Epithelial cell of esophagus (primary cell): Measurements from ENCODE around the gene PLXNA2.

Experiments used
- DNase-seq: peaks from one replicate; pipeline ENCODE4 v3.0.0; 2010; ENCODE audit warnings: low read depth
- H3K4me3 ChIP-seq: 2 replicates; pipeline ENCODE4 v1.5.1; 2011; ENCODE audit warnings: mild to moderate bottlenecking, low read length, control low read depth
- TF ChIP-seq, protein P1 (sequence below): IDR thresholded peaks from 2 replicates; pipeline ENCODE4 v1.5.1; 2011; ENCODE audit warnings: low read depth, mild to moderate bottlenecking, low read length, control low read depth, inconsistent platforms; ENCODE audit not compliant: insufficient read depth; ENCODE audit errors: missing control alignments

Gene PLXNA2

DNA sequence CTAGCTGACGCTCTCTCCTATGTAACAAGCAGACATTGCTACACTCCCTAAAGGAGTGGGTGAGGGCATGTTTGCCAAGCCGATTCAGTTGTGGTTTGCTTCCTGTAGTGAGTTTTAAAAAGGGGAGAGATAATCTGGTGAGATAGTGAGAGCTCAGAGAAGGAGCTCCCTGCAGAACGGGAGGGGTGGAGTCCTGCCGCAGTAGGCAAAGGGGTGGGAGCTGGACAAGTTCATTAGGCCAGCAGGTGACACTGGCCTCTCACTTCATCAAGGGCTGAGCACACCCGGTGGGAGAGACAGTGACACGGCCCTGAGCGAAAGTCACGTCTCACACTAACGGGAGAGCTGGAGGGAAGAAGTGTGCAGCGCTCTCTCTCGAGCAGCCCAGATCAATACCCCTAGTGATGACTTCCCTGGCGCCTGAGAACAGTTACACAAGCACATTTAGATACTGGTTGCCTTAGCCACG, 189.2 kb downstream of the PLXNA2 start:
- DNase-seq = no peak
- no peak overlapping the region for H3K4me3 ChIP-seq
- TF ChIP-seq, protein P1, sequence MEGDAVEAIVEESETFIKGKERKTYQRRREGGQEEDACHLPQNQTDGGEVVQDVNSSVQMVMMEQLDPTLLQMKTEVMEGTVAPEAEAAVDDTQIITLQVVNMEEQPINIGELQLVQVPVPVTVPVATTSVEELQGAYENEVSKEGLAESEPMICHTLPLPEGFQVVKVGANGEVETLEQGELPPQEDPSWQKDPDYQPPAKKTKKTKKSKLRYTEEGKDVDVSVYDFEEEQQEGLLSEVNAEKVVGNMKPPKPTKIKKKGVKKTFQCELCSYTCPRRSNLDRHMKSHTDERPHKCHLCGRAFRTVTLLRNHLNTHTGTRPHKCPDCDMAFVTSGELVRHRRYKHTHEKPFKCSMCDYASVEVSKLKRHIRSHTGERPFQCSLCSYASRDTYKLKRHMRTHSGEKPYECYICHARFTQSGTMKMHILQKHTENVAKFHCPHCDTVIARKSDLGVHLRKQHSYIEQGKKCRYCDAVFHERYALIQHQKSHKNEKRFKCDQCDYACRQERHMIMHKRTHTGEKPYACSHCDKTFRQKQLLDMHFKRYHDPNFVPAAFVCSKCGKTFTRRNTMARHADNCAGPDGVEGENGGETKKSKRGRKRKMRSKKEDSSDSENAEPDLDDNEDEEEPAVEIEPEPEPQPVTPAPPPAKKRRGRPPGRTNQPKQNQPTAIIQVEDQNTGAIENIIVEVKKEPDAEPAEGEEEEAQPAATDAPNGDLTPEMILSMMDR = no peak

DNA sequence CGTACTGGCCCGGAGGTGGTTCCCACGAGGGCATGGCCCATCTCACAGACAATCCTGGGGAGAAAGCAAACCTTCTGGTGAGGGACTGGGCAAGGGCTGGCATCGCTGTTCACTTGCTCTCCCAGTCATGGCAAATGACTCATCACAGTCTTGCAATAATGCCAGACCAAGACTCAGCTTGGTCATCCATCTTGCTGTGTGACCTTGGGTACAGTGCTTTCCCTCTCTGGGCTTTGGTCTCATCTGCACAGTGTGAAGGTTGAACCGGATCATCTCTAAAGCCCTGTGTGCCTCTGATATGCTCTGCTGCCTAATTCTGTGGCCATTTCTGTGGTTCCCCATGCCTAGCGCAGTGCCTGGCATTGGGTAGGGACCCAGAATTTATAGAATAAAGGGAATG, 189.7 kb downstream of the PLXNA2 start:
- peak; percentile 47 for DNase-seq
- TF ChIP-seq, protein P1 = no peak
- H3K4me3 ChIP-seq = no peak overlapping the region

DNA sequence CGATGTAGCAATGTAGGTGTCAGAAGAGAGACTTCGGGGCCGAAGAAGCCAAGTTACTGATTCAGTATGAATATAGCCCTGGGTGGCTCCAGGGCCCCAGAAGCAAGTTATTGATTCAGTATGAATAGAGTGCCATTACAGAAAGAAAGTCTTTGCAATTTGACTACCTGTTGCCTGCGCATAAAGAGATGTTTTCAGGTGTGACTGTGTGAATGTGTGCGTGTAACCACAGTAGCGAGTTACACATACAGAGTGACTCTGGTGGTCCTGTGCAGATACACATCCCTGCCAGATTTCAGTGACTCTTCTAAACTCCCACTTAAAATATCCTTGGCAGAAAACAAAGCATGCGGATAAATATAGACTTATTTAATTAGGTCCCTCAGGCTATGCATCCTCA, 190.5 kb downstream of the PLXNA2 start:
- no peak for DNase-seq
- TF ChIP-seq, protein P1 = no peak
- H3K4me3 ChIP-seq = no peak overlapping the region

DNA sequence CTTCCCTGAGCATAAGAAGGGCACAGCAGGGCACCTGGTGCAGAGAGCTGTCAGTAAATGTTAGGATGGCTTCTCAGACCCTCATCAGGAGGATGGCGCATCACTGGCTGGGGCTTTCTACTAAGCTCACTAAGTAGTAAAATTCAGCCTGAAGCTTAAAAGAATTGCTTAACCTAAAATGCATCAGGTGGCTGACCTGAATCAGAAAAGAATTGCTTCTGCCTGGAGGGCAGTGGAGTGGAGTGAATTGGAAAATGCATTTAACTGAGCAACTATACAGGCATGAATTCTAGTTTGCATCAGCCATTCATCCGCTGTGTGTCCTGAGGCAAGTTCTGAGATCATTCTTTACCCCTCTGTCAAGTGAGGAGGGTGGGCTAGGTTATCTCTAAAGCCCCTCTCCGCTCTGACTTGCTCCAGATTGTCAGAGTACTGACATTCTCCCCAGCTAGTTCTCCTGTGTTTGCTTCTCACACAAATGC, 191.2 kb downstream of the PLXNA2 start:
- H3K4me3 ChIP-seq = no peak overlapping the region
- DNase-seq = no peak
- TF ChIP-seq, protein P1 = no peak

DNA sequence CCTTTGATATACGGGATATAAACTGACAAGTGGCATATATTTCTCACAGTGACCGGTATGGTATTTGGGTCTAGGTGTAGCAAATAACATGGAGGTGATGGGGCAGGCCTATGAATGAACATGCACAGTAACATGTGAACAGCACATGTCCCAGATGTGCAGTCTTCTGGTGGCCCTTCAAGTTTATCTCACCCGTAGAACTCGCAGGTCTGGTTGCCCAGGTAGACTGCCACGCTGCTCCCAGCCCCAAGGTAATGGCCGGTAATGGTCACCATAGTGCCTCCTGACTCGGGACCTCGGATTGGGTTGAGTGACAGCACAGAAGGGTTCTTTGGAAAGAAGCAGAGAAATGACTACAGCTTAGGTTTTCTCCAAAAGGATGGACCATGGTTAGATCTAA, 192.0 kb downstream of the PLXNA2 start:
- no peak overlapping the region for H3K4me3 ChIP-seq
- TF ChIP-seq, protein P1 = no peak
- DNase-seq = no peak

DNA sequence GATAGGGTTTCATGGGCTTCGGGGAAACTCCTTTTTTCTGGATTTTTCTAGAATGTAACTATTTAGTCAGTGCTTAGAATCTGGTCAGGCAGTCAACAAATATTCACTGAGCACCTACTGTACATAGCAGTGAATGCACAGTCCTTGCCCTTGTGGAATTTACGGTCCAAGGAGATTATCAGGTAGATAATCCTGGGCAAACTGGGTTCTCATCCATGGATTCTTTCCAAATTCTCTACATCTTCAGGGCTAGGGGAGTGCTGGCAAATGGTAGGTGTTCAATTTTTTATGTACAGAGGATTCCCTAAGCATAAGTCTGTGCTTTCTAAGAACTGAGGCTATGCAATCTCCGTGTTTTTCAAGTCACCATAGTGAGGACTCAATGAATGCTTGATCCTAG, 192.5 kb downstream of the PLXNA2 start:
- TF ChIP-seq, protein P1 = no peak
- no peak overlapping the region for H3K4me3 ChIP-seq
- DNase-seq = no peak

DNA sequence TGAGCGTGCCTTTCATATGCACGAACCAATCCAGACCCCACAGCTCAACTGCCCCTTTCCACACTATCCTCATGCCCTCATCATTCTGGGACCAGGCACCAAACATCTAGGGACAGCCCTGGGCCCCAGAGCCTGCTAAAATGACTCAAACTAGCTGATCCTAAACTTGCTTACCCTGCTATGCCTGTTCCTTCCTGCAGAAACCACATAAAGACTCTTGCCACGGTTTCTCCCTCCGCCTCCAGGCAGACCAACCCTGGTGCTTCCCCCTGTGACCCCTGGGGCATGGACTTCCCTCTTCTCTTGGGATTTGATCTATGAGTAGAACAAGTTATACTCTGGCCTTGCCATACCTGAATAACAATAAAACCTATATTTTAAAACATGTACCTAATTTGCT, 195.3 kb downstream of the PLXNA2 start:
- TF ChIP-seq, protein P1 = no peak
- no peak overlapping the region for H3K4me3 ChIP-seq
- DNase-seq = peak; percentile 93
